ENCODE results near the gene TDRD5.

TDRD5 gene

GRCh38 chr1:179599623-179600249 is 8.1 kb downstream of the TDRD5 start:
- Histone ChIP-seq H2AFZ (ENCODE audit: low read depth, low read length) (no peak overlapping the region), H3K27me3 (ENCODE audit: insufficient read depth, low read length, poor library complexity) (peaks cover 5% of the 10 kb centered on the region), H3K4me2 (ENCODE audit: insufficient read depth, low read length) (no peak overlapping the region), H4K20me1 (ENCODE audit: insufficient read depth, low read length) (no peaks in the 10 kb centered on the region), H3K9me3 (ENCODE audit: insufficient read depth, low read length, severe bottlenecking) (no peaks in the 10 kb centered on the region), H3K36me3 (ENCODE audit: insufficient read depth, low read length) (no peaks in the 10 kb centered on the region), H3K4me3 (ENCODE audit: low read depth in 1 of 2, low read length in 2 of 2) (no peak overlapping the region), H3K79me2 (ENCODE audit: insufficient read depth, low read length) (no peaks in the 10 kb centered on the region), H3K27ac (ENCODE audit: low read length) (no peak overlapping the region), H3K9ac (ENCODE audit: low read depth, low read length) (no peak overlapping the region), H3K4me1 (ENCODE audit: insufficient read depth, low read length) (no peaks in the 10 kb centered on the region)
- DNase-seq (no peak), ATAC-seq (ENCODE audit: insufficient read depth, low read depth) (peak; percentile 55; the same call in 1 of the 3 replicates)
- TF ChIP-seq EZH2 (IDR thresholded peaks at IDR 0.05; ENCODE audit: borderline replicate concordance, low read depth, low read length, severe bottlenecking) (no peak), CTCF (IDR thresholded peaks at IDR 0.05; ENCODE audit: borderline replicate concordance, extremely low read depth, low read length, poor library complexity, severe bottlenecking) (peak; percentile 54)

GRCh38 chr1:179601093-179601492 is 9.5 kb downstream of the TDRD5 start:
- Histone ChIP-seq H3K79me2 (ENCODE audit: insufficient read depth, low read length) (no peaks in the 10 kb centered on the region), H3K27ac (ENCODE audit: low read length) (no peak overlapping the region), H4K20me1 (ENCODE audit: insufficient read depth, low read length) (no peaks in the 10 kb centered on the region), H3K36me3 (ENCODE audit: insufficient read depth, low read length) (no peaks in the 10 kb centered on the region), H3K9me3 (ENCODE audit: insufficient read depth, low read length, severe bottlenecking) (no peaks in the 10 kb centered on the region), H3K4me3 (ENCODE audit: low read depth in 1 of 2, low read length in 2 of 2) (no peak overlapping the region), H2AFZ (ENCODE audit: low read depth, low read length) (no peak overlapping the region), H3K4me1 (ENCODE audit: insufficient read depth, low read length) (no peaks in the 10 kb centered on the region), H3K9ac (ENCODE audit: low read depth, low read length) (no peak overlapping the region), H3K27me3 (ENCODE audit: insufficient read depth, low read length, poor library complexity) (peaks cover 5% of the 10 kb centered on the region), H3K4me2 (ENCODE audit: insufficient read depth, low read length) (no peak overlapping the region)
- ATAC-seq (ENCODE audit: insufficient read depth, low read depth) = no peak
- TF ChIP-seq EZH2 (IDR thresholded peaks at IDR 0.05; ENCODE audit: borderline replicate concordance, low read depth, low read length, severe bottlenecking) = no peak
- DNase-seq = no peak

GRCh38 chr1:179612361-179612760 is 20.7 kb downstream of the TDRD5 start:
- Histone ChIP-seq H3K27ac (ENCODE audit: low read length) (no peak overlapping the region), H3K4me1 (ENCODE audit: insufficient read depth, low read length) (no peaks in the 10 kb centered on the region), H3K9ac (ENCODE audit: low read depth, low read length) (no peak overlapping the region), H3K36me3 (ENCODE audit: insufficient read depth, low read length) (no peaks in the 10 kb centered on the region), H3K79me2 (ENCODE audit: insufficient read depth, low read length) (no peaks in the 10 kb centered on the region), H3K4me2 (ENCODE audit: insufficient read depth, low read length) (no peak overlapping the region), H4K20me1 (ENCODE audit: insufficient read depth, low read length) (no peaks in the 10 kb centered on the region), H3K27me3 (ENCODE audit: insufficient read depth, low read length, poor library complexity) (peaks cover 11% of the 10 kb centered on the region), H3K9me3 (ENCODE audit: insufficient read depth, low read length, severe bottlenecking) (no peaks in the 10 kb centered on the region), H2AFZ (ENCODE audit: low read depth, low read length) (no peak overlapping the region), H3K4me3 (ENCODE audit: low read depth in 1 of 2, low read length in 2 of 2) (no peak overlapping the region)
- DNase-seq (no peak), ATAC-seq (ENCODE audit: insufficient read depth, low read depth) (no peak)
- TF ChIP-seq EZH2 (IDR thresholded peaks at IDR 0.05; ENCODE audit: borderline replicate concordance, low read depth, low read length, severe bottlenecking) (no peak), CTCF (IDR thresholded peaks at IDR 0.05; ENCODE audit: borderline replicate concordance, extremely low read depth, low read length, poor library complexity, severe bottlenecking) (no peak)

- ATAC-seq (ENCODE audit: insufficient read depth, low read depth) = no peak
- Histone ChIP-seq H3K9ac (ENCODE audit: low read depth, low read length) (no peak overlapping the region), H3K4me1 (ENCODE audit: insufficient read depth, low read length) (no peaks in the 10 kb centered on the region), H2AFZ (ENCODE audit: low read depth, low read length) (no peak overlapping the region), H3K9me3 (ENCODE audit: insufficient read depth, low read length, severe bottlenecking) (no peaks in the 10 kb centered on the region), H3K27ac (ENCODE audit: low read length) (no peak overlapping the region), H3K79me2 (ENCODE audit: insufficient read depth, low read length) (no peaks in the 10 kb centered on the region), H3K4me2 (ENCODE audit: insufficient read depth, low read length) (no peak overlapping the region), H3K4me3 (ENCODE audit: low read depth in 1 of 2, low read length in 2 of 2) (no peak overlapping the region), H3K36me3 (ENCODE audit: insufficient read depth, low read length) (no peaks in the 10 kb centered on the region), H3K27me3 (ENCODE audit: insufficient read depth, low read length, poor library complexity) (peaks cover 5% of the 10 kb centered on the region), H4K20me1 (ENCODE audit: insufficient read depth, low read length) (no peaks in the 10 kb centered on the region)
- no peak for TF ChIP-seq CTCF (IDR thresholded peaks at IDR 0.05; ENCODE audit: borderline replicate concordance, extremely low read depth, low read length, poor library complexity, severe bottlenecking)
- TF ChIP-seq EZH2 (IDR thresholded peaks at IDR 0.05; ENCODE audit: borderline replicate concordance, low read depth, low read length, severe bottlenecking) = no peak
- no peak for DNase-seq
These were observed 39.1 kb downstream of the TDRD5 start for GRCh38 chr1:179630719-179631118.
